ENCODE results near the gene ETV3L. TPM values are rescaled to one million over a fixed set of nuclear protein-coding genes. Genes with fewer than 3 reads are reported as not detected.

Gene ETV3L
- total and polyA plus RNA-seq, 2 experiments from 2014 or later: not detected

GRCh38 chr1:157087030-157087429, 12.6 kb downstream of the ETV3L start:
- Histone ChIP-seq H3F3A (replicated peaks; ENCODE audit: low read depth) (no peaks in the 10 kb centered on the region), H3K36me3 (ENCODE audit: insufficient read depth) (no peaks in the 10 kb centered on the region), H2AFZ (no peak overlapping the region), H3K27me3 (ENCODE audit: insufficient read depth) (no peaks in the 10 kb centered on the region), H3K9me2 (ENCODE audit: insufficient read depth) (no peaks in the 10 kb centered on the region; the same call in 1 of the 2 replicates), H3K79me2 (replicated peaks; ENCODE audit: insufficient read depth) (no peaks in the 10 kb centered on the region), H3K4me3 (no peak overlapping the region), H4K20me1 (replicated peaks; ENCODE audit: insufficient read depth) (no peaks in the 10 kb centered on the region), H3K27ac (ENCODE audit: low read depth) (no peak overlapping the region), H3K4me2 (no peak overlapping the region), H3K4me1 (ENCODE audit: insufficient read depth) (peaks cover 15% of the 10 kb centered on the region)
- DNase-seq (ENCODE audit: low spot score) (no peak), ATAC-seq (no peak)
- Mint-ChIP-seq H3K4me1 (peaks cover 12% of the 10 kb centered on the region), H3K4me3 (no peak overlapping the region), H3K36me3 (ENCODE audit: low read depth) (no peaks in the 10 kb centered on the region), H3K27ac (no peak overlapping the region), H3K27me3 (ENCODE audit: insufficient read depth, low read depth, poor library complexity) (peaks cover 18% of the 10 kb centered on the region), H3K9me3 (no peaks in the 10 kb centered on the region)
- no peak for TF ChIP-seq NANOG (IDR thresholded peaks at IDR 0.05; ENCODE audit: borderline replicate concordance)
- no peak for TF ChIP-seq ZNF331 (CRISPR knock-in tag; IDR thresholded peaks at IDR 0.05; ENCODE audit: low read depth)
- no peak for TF ChIP-seq ZNF462 (CRISPR knock-in tag; IDR thresholded peaks at IDR 0.05)

DNA sequence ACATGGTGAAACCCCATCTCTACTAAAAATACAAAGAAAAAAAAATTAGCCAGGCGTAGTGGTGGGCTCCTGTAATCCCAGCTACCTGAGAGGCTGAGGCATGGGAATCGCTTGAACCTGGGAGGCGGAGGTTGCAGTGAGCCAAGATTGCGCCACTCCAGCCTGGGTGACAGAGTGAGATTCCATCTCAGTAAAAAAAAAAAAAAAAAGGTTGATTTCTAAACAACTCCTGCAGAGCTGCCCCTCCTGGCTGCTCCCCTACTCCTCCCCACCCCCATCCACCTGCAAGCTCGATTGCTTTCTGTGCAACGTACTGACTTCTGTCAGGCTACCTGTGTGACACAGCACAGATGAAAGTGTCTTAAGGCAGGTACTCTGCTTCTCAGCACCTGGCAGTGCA, 13.3 kb downstream of the ETV3L start:
- Mint-ChIP-seq H3K36me3 (ENCODE audit: low read depth) (no peaks in the 10 kb centered on the region), H3K27ac (no peak overlapping the region), H3K27me3 (ENCODE audit: insufficient read depth, low read depth, poor library complexity) (peaks cover 19% of the 10 kb centered on the region), H3K9me3 (no peaks in the 10 kb centered on the region), H3K4me3 (no peak overlapping the region), H3K4me1 (peaks cover 15% of the 10 kb centered on the region)
- no peak for TF ChIP-seq STAT1 (IDR thresholded peaks at IDR 0.05; ENCODE audit: unreplicated experiment)
- TF ChIP-seq NANOG (IDR thresholded peaks at IDR 0.05; ENCODE audit: borderline replicate concordance): no peak
- TF ChIP-seq, protein P1, sequence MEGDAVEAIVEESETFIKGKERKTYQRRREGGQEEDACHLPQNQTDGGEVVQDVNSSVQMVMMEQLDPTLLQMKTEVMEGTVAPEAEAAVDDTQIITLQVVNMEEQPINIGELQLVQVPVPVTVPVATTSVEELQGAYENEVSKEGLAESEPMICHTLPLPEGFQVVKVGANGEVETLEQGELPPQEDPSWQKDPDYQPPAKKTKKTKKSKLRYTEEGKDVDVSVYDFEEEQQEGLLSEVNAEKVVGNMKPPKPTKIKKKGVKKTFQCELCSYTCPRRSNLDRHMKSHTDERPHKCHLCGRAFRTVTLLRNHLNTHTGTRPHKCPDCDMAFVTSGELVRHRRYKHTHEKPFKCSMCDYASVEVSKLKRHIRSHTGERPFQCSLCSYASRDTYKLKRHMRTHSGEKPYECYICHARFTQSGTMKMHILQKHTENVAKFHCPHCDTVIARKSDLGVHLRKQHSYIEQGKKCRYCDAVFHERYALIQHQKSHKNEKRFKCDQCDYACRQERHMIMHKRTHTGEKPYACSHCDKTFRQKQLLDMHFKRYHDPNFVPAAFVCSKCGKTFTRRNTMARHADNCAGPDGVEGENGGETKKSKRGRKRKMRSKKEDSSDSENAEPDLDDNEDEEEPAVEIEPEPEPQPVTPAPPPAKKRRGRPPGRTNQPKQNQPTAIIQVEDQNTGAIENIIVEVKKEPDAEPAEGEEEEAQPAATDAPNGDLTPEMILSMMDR (conservative IDR thresholded peaks at IDR 0.05; ENCODE audit: low read depth in 2 of 2): no peak
- TF ChIP-seq ZNF331 (CRISPR knock-in tag; IDR thresholded peaks at IDR 0.05; ENCODE audit: low read depth): no peak
- no peak for TF ChIP-seq EZH2 (IDR thresholded peaks at IDR 0.05; ENCODE audit: low read depth, unreplicated experiment)
- no peak for TF ChIP-seq EZH2phosphoT487 (IDR thresholded peaks at IDR 0.05; ENCODE audit: unreplicated experiment)
- Histone ChIP-seq H3K4me2 (peak overlapping the region; percentile 60), H3K27ac (ENCODE audit: low read depth) (no peak overlapping the region), H3K27me3 (ENCODE audit: insufficient read depth) (no peaks in the 10 kb centered on the region), H3F3A (replicated peaks; ENCODE audit: low read depth) (no peaks in the 10 kb centered on the region), H3K9me2 (ENCODE audit: insufficient read depth) (no peaks in the 10 kb centered on the region; the same call in 1 of the 2 replicates), H3K4me3 (no peak overlapping the region), H2AFZ (peak overlapping the region; percentile 65; the same call in 1 of the 2 replicates), H3K4me1 (ENCODE audit: insufficient read depth) (peaks cover 21% of the 10 kb centered on the region), H3K36me3 (ENCODE audit: insufficient read depth) (no peaks in the 10 kb centered on the region), H4K20me1 (replicated peaks; ENCODE audit: insufficient read depth) (no peaks in the 10 kb centered on the region), H3K79me2 (replicated peaks; ENCODE audit: insufficient read depth) (no peaks in the 10 kb centered on the region)
- DNase-seq (ENCODE audit: low spot score) (peak; percentile 32), ATAC-seq (peak; percentile 19)
